ENCODE data around the gene AUNIP. TPM values are rescaled to one million over a fixed set of nuclear protein-coding genes. Genes with fewer than 3 reads are reported as not detected.
A peak's percentile ranks its signal among the peaks of the same experiment; 100 is the strongest.

Gene AUNIP
- polyA plus RNA-seq, 1 of the 3 experiments (the other 2 are of a cell fraction) = 1.9 TPM

- CTCF ChIA-PET = interaction anchor here (0.6 kb wide), 2 partner anchors 53 to 56 kb away, joined by 3 read pairs; no protein-coding TSS in a partner anchor
- peaks cover 0 to 8% of the 10 kb centered on the region in 2 experiments; a peak in 1 of 4 replicates for H3K4me1 ChIP-seq (ENCODE audit: control insufficient read depth in 1 of 2, insufficient read depth in 2 of 2, low read depth in 1 of 2, low read length in 1 of 2)
- peaks cover 13% of the 10 kb centered on the region for H3K79me2 ChIP-seq (ENCODE audit: insufficient read depth)
- no peak overlapping the region for H3K4me2 ChIP-seq
- TF ChIP-seq TCF12 (IDR thresholded peaks at IDR 0.05) (no peak), IRF3 (IDR thresholded peaks at IDR 0.05; ENCODE audit: low read depth, low read length) (no peak), YY1 (IDR thresholded peaks at IDR 0.05; ENCODE audit: low read depth) (no peak), FOSL2 (IDR thresholded peaks at IDR 0.05; ENCODE audit: borderline replicate concordance, low read depth) (no peak)
- H2AFZ ChIP-seq (ENCODE audit: low read depth) = no peak overlapping the region
- no peaks in the 10 kb centered on the region for H3K27me3 ChIP-seq (ENCODE audit: insufficient read depth)
- H3K27ac ChIP-seq (ENCODE audit: low read depth in 2 of 2, low read length in 1 of 2) = no peak overlapping the region
- H3K9me2 ChIP-seq = no peaks in the 10 kb centered on the region
- H3K9me3 ChIP-seq = no peaks in the 10 kb centered on the region
- H3F3A ChIP-seq (replicated peaks; ENCODE audit: insufficient read depth) = peaks cover 4% of the 10 kb centered on the region
- no peaks in the 10 kb centered on the region for H3K36me3 ChIP-seq (replicated peaks in 1 of 2; ENCODE audit: control insufficient read depth in 1 of 2, insufficient read depth in 2 of 2, low read length in 1 of 2)
- H4K20me1 ChIP-seq (ENCODE audit: insufficient read depth) = no peaks in the 10 kb centered on the region
- 78% methylated on average over 1 of the region's 1 CpG for WGBS (ENCODE audit: low lambda C conversion rate)
- POLR2A ChIA-PET = no interaction called here
- H3K4me3 ChIP-seq (ENCODE audit: low read depth in 2 of 2, low read length in 1 of 2) = no peak overlapping the region
- DNase-seq = no peak
- no peak overlapping the region for H3K9ac ChIP-seq
Measured at GRCh38 chr1:25870614-25871013, 11.4 kb upstream of the AUNIP start.

- H3K79me2 ChIP-seq (ENCODE audit: insufficient read depth) = peaks cover 13% of the 10 kb centered on the region
- POLR2A ChIA-PET = no interaction called here
Measured at GRCh38 chr1:25869909-25870606, 10.8 kb upstream of the AUNIP start.

More at GRCh38 chr1:25869909-25870606, 10.8 kb upstream of the AUNIP start:
- H2AFZ ChIP-seq (ENCODE audit: low read depth) = no peak overlapping the region
- peaks cover 0 to 8% of the 10 kb centered on the region in 2 experiments; a peak in 1 of 4 replicates for H3K4me1 ChIP-seq (ENCODE audit: control insufficient read depth in 1 of 2, insufficient read depth in 2 of 2, low read depth in 1 of 2, low read length in 1 of 2)
- H3K9ac ChIP-seq = no peak overlapping the region
- peak; percentile 39 for DNase-seq
- no peak overlapping the region for H3K4me3 ChIP-seq (ENCODE audit: low read depth in 2 of 2, low read length in 1 of 2)
- H3K9me2 ChIP-seq = no peaks in the 10 kb centered on the region
- CTCF ChIA-PET = interaction anchor here (0.6 kb wide), 2 partner anchors 52 to 55 kb away, joined by 3 read pairs; no protein-coding TSS in a partner anchor
- H3K4me2 ChIP-seq = no peak overlapping the region
- H3K27ac ChIP-seq (ENCODE audit: low read depth in 2 of 2, low read length in 1 of 2) = no peak overlapping the region
- peaks cover 4% of the 10 kb centered on the region for H3F3A ChIP-seq (replicated peaks; ENCODE audit: insufficient read depth)
- no peaks in the 10 kb centered on the region for H3K27me3 ChIP-seq (ENCODE audit: insufficient read depth)
- H4K20me1 ChIP-seq (ENCODE audit: insufficient read depth) = no peaks in the 10 kb centered on the region
- no peaks in the 10 kb centered on the region for H3K9me3 ChIP-seq
- TF ChIP-seq CTCF (IDR thresholded peaks at IDR 0.05) = no peak
- no peak for TF ChIP-seq YY1 (IDR thresholded peaks at IDR 0.05; ENCODE audit: low read depth)
- TF ChIP-seq RCOR1 (IDR thresholded peaks at IDR 0.05; ENCODE audit: low read length) = no peak
- TF ChIP-seq PBX3 (IDR thresholded peaks at IDR 0.05) = no peak
- TF ChIP-seq FOXJ3 (CRISPR knock-in tag; IDR thresholded peaks at IDR 0.05) = no peak
- TF ChIP-seq POLR2AphosphoS5 (IDR thresholded peaks at IDR 0.05; ENCODE audit: low read depth, low read length) = no peak
- no peak for TF ChIP-seq ELF1 (IDR thresholded peaks at IDR 0.05)
- TF ChIP-seq TAF1 (IDR thresholded peaks at IDR 0.05; ENCODE audit: borderline replicate concordance, low read depth, low read length) = no peak
- H3K36me3 ChIP-seq (replicated peaks in 1 of 2; ENCODE audit: control insufficient read depth in 1 of 2, insufficient read depth in 2 of 2, low read length in 1 of 2) = no peaks in the 10 kb centered on the region
- 85% methylated on average over 4 of the region's 6 CpGs for WGBS (ENCODE audit: low lambda C conversion rate)
